Fibroblast of skin of left quadriceps (primary cell): ENCODE data around the gene NR2F2.

Experiments used
- DNase-seq, 2 experiments: peaks; one replicate each; pipeline ENCODE4 v3.0.0-alpha.2; 2013; ENCODE audit warnings: low read depth in 2 of 2

NR2F2 gene

DNA sequence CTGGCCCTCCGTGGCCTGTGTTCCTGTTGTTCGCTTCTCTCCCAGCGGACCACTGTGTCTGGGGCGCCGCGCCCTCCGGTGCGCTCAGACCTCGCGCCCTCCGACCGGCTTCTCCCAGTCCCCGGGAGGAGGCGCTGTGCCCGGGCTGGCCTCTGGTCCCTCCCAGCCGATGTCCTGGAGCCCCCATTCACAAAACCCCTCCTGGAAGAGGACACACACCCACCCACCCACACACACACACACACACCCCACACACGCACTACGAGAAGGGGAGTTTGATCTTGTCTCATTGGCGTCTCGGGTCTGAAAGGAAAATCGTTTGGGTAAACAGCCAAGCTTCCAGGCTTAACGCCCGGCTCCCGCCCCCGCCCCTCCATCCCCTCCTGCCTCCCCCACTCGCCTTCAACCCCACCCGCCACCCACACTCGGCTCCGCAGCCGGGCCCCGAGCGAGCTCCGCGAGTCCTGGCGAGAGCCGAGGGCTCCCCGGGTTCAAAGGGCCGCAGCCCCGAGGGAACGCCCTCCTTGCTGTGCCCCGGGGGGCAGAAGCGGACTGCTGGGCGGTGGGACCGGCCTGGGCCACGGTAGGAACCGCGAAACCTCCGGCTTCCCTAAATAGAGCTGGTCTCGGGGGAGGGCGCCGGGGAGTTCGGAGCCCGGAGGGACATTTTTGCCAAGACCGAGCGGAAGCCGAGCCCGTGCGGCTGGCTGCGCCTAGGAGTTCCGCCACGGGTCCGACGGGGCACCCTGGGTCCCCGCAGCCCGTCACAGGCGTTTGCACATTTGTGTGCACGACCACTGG, 23.6 kb downstream of the NR2F2 start:
- DNase-seq = no peak

- peak; percentile 58 to 59 for DNase-seq
These were observed 24.4 kb downstream of the NR2F2 start for GRCh38 chr15:96354731-96355567.

GRCh38 chr15:96355568-96356187, 25.2 kb downstream of the NR2F2 start:
- no peak for DNase-seq

DNA sequence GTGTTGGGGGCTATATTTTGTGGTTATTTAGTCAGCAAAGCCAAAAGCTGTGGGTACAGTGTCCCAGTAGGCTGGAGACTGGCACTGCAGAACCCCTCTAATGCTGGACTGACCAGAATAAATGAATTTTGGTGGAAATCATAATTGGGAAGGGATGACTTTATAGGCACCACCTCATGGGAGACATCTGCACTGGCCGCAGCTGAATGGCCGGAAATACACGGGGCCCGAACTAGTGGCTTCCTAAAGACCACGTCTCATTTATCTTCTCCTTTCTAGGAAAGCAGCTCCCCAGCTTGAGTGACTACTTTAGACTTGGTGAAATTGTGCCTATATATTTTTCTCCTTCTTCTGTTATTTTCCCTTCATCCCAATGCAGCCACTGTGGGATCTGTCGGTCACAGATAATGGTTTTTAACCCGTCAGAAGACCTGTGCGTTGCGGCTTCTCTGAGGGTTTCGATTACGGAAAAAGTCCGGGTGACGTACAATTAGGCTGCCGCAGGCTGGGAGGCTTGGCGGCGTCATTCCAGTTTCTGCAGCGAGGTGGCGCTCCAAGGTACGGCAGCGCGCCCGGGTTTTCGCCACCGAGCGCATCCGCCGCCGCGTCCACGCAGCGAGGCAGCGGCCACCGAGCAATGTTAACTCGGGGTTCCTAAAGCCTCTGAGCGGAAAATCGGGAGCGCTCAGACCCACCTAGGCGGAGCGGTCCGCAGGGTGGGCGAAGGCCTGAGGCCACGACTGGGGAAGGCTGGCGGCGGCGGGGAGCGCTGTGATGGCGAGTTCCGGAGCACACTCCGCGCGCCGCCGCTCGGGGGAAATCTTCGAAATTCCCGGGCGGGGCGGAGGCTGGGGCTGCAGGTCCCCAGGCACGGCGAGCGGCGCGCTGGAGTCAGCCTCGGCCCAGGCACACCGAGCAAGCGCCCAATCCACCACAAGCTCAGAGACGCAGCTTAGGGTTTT, 26.3 kb downstream of the NR2F2 start:
- DNase-seq = peak; percentile 49 to 52

DNA sequence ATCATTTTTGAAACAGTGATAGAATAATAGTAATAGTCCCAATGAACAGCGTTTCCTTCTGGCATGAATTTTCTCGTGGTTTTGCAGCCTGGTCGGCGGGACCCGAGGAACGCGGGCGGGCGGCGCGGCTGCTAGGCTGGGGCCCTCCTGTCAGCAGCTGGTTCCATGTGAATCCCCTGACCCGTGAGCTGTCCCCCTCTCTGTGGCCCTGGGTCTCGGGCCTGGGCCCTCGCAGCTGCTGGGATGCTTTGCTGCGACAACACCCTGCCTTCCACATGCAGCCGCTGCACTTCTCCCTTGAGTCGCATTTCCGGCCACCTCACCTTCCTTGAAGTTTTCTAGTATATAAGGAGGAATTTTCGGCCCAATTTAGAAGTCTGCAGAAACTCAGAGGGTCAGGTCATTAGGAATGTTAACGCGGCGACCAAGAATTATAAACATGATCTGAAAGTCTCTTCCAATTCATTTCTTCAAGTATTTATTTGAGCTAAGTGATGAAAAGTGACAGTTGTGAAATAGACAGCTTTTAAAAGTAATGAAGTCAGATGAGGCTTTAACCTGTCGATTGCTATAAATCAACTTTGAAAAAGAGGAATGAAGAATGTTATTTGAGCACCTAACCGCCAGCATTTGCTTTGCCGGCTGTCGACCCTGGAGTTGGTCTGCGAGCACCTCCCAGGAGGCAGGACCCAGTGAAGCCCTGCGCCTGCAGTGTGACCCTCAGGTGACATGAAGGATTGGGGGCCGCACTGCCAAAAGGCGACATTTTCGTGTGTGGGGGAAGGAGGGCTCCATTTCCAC, 27.7 kb downstream of the NR2F2 start:
- no peak for DNase-seq

- DNase-seq = no peak
These were observed 28.5 kb downstream of the NR2F2 start for GRCh38 chr15:96358821-96359615.

DNA sequence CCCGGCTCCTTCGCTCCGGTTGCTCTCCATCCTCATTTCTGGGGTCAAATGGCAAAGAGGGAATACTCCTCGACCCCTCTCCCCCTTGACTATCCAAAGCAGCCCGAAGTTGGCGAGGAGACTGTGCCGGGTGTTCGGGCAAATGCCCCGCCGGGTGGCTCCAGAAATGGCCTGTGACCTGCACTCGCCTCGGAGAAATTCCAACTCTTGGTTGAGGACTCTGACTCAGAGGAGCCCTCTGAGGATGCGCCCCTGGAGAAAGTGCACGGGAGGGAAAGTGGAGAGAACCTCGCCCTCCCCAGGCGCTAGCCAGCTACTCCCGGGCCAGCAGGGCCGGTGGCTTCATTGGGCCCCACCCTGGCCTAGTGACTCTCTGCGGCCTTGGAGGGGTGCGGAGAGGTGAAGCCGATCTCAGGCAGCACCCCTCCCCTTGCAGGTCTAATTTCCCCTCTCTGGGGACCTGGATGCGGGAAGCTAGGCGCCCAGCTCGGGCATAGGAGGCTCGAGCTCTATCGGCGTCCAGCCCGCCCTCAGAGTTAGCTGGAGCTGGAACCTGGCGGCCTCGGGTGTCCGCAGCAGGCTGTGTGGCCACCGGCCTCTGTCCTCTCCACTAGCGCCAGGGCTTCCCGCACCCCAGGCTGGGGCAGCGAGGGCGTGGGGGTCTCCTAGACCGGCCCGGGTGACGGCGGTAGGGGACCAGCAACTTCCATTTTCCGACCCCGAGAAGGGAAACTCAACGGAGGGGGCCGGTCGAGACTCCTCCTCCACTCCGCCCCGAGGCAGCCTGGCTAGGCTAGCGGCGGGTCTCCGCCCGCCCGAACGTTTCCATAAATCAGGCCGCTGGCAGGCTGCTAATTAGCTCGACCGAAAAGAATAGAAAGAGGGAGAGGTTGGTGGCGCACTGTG, 29.4 kb downstream of the NR2F2 start:
- DNase-seq = no peak

- no peak for DNase-seq
These were observed 30.2 kb downstream of the NR2F2 start for GRCh38 chr15:96360581-96361308.

DNA sequence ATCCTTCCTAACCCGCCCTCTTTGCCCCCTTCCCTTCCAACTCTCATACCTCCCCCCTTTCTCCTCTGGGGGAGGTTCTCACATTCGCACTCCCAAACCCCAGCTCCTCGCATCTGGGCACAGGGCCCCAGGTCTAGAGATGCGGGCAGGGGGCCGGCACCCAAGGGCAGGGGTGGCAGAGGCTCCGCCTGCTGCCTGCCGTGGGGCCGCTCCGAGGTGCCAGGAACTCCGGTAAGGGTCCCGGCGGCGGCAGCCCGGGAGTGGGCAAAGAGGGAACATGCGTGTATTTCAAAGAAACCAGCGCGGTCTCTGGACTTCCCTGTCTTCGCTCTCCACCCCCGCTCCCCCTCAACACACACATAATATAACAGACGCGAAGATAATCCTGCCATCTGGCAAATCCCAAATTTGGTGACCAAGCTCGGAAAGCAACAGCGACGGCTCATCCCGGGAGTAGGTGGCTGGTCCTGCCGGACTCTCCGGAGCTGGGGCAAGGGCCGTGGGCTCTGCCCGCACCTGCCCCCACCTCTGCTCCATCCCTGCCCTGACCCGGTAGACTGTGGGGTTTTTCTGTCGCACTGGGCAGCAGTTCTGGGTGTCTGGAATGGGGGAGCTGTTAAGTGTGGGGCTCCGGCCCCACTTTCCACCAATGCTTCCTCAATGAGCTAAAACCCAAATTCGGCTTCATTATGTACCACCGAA, 31.0 kb downstream of the NR2F2 start:
- DNase-seq = no peak

DNA sequence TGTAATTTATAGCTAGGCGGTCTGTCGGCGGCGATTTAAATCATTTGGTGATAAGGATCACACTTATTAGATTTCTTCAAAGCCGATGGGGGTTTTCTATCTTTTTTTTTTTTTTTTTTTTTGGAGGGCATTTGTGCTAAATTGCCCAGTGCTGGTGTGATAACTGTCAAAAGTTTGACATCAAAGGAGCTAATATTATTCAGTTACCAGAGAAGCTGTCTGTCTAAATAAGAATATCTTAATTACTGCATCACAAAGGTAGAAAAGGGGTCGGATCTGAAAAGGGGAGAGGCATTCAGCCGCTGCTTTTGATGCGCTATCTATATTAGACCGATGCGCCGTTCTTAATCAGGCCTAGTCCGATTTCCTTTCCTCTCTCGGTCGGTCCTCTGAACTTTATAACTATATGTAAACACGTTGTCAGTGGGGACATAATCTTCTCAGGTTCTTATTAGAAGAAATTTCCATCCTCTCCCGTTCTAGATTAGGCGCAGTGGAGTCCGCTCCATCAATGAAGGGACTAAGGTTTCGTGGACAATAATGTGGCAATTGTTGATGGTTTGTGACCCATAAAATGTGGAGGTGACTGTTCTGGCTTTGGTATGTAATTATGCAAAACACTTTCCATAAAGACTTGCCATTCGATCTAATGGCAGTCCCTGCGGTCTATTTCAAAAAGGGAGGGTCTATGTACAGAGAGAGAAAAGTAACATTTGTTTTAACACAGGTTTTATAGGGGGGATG, 31.7 kb downstream of the NR2F2 start:
- DNase-seq = no peak

GRCh38 chr15:96362755-96363651, 32.5 kb downstream of the NR2F2 start:
- DNase-seq = no peak

- DNase-seq = no peak
These were observed 33.2 kb downstream of the NR2F2 start for GRCh38 chr15:96363707-96364106.

DNA sequence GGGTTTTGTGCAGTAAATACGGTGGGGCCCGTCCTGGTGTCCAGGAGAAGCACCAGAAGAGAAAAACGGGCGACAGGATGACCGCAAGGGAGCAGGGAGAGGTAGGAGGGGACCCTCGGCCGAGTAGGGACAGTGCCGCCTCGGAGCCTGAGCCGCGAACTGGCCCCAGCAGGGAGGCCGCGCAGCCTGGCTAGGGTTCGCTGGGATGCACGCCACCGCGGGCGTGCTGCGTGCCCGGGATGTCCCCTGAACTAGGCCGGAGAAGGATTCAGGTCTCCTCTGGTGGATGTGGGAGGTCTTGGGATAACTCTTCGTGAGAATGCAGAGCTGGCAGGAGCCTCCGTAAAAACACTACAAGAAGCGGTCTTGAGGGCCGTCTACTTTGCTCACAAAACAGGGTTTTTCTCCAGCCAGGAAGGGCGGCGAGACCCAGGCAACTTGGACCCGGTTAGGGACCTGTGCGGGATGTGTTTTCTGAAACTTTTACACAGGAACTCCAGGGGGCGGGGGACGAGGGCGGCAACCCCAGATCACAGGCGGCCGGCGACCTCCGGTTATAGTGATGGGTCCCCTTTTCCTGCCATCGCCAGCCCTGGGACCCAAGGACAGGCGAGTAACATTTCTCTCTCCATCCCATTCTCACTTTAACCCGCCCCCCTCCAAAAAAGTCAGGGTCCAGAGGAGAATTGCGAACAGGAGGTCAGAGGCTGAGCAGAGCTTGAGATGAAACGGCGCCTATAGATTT, 35.5 kb downstream of the NR2F2 start:
- DNase-seq = no peak

- DNase-seq = no peak
These were observed 36.0 kb downstream of the NR2F2 start for GRCh38 chr15:96366526-96366877.
